Stimulated activated CD8-positive, alpha-beta memory T cell treated with anti-CD3 and anti-CD28 coated beads, Interleukin-15, amount 100 ng/mL, for 1 hour (primary cell): ENCODE measurements around the gene EHD1.
A peak's percentile ranks its signal among the peaks of the same experiment; 100 is the strongest.

Experiments
- DNase-seq: peaks from one replicate; pipeline ENCODE4 v3.0.0-alpha.2; 2020; ENCODE audit warnings: low read depth

Gene EHD1

DNA sequence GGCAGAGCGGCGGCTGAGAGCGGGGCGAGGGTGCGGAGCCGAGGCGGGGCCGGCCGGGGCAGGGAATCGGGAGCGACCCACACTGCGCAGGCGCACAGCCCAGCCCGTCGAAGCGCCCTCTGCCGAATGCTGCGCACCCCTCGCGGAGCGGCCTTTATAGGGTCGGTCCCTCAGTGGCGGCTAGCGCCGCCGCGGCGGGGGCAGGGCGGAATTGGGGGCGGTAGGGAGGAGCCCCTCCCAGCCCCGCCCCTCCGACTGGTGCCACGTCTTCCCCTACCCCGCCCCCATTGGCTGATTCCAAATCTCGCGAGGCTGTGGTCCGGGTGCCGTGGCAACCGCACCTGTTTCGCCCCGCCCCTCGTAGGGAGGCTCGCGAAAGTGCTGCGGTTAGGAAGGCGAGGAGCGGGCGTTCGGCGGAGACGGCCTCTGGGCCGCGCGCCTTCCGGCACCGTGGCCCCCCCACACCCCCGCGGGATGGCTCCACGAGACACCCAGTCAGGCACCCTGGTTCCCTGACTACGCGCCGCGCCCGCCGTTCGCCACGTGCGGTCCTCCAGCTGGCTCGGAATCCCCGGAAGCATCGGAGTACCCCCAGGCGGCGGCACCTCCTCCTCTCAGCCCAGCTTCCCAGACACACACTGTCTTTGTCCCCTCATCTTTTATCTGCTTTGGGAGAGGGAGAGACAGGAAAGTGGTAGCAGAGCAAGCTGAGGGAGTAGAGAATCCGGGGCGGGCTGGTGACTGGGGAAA lies at the start of gene EHD1:
Gene EHD1 (minus strand): TSS at position 128 of the 750 bp plus-strand sequence. CDS start 157 bp downstream, outside the sequence.
- DNase-seq, result peak; percentile 99

GRCh38 chr11:64926689-64927088 lies 48.3 kb upstream of the EHD1 start:
- no peak for DNase-seq

- DNase-seq, result no peak
Observed at GRCh38 chr11:64925536-64926436, 47.4 kb upstream of the EHD1 start.

DNA sequence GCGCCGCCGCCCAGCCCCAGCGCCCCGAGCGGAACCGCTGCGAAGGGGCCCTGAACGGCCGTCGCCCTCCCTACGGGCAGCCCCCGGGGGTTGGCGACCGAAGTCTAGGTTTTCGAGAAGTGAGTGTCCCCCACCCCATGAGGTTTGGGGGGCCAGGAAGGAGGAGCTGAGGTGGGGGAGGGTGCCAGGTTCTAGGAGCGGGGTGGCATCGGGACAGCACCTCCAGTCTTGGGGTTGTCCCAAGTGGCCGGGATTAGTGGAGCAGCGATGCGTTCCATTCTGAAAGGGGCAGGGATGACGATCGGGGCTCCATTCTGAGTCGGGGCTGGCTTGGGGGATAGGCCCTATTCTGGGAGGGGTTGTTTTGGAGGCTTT lies 46.5 kb upstream of the EHD1 start:
- no peak for DNase-seq

DNA sequence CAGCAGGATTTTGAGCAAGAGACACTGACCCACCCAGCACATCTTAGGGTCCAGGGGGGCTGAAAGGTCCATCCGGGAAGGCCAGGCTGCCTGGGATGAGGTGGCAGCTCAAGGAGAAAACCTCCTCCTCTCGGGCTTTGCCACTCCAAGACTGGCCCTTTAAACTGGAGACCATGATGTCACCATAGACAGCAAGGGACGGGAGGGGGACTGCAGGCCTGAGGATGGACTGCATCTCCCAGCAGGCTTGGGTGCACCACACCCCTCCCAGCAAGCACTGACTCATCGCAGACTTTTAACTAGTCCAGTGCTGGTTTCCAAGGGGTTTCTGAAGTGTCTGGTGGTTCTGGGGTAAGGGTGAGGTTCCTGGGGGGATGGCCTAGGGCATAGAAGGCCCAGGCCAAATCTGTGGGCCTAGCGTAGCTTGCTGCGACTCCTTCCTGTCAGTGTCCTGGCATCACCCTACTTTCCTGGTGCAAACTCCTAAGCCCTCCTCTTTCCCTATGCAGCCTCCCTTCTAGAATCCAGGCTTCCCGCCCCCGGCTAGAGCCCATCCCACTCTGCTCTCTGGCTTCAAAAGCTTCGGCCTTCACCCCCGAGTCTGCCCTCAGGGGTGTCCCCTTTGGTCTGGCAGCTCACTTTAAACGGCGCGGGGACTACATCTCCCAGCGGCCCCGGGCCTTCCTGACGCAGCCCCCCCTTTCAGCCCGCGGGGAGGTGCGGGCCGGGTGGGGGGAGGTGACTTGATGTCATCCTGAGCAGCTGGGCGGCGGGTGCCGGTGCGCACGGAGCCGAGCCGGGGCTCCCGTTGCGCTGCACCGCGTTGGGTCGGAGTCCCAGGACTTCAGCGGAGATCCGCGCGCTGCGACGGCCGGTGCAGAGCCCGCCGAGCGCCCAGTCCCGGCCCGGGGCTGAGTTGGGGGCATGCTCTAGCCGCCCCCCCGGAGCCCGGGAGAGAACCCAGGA lies 45.8 kb upstream of the EHD1 start, which contains the start of gene PPP2R5B:
Gene PPP2R5B (plus strand): TSS at position 746 of the 966 bp plus-strand sequence. CDS start 1,046 bp downstream, outside the sequence.
- peak; percentile 82 for DNase-seq

GRCh38 chr11:64923151-64923661 lies 44.8 kb upstream of the EHD1 start:
- no peak for DNase-seq

GRCh38 chr11:64921384-64921783 lies 43.0 kb upstream of the EHD1 start:
- no peak for DNase-seq

GRCh38 chr11:64920124-64920523 lies 41.7 kb upstream of the EHD1 start:
- no peak for DNase-seq

DNA sequence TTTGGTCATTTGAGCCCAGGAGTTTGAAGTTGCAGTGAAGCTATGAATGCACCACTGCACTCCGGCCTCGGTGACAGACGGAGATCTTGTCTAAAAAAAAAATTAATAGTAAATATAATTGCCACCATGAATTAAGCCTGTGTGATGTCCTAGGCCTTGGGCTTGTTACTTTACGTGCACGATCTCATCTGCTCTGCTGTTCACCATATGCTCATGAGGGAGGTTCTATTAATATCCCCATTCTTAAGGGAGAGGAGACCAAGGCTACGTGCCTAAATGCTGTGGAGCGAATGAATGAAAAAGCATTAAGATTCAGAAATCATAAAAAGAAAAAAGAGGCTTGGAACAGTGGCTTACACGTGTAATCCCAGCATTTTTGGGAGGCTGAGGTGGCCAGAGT lies 41.2 kb upstream of the EHD1 start:
- no peak for DNase-seq

- no peak for DNase-seq
Observed at GRCh38 chr11:64918017-64918416, 39.6 kb upstream of the EHD1 start.

DNA sequence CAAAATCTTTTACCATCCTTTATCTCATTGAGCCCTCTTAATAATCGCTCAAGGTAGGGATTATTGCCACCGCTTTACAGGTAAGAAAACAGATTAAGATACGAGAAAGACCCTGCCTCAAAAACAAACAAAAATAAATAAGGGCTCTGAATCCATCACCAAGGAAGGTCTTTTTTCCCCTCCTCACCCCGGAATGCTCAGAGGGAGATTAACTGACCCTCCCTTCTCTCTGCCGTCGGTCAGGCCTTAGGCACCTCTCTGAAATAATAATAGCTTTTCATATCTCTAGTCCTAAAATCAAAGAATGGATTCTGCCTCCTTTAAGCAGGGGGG lies 39.2 kb upstream of the EHD1 start:
- DNase-seq, result no peak

- DNase-seq, result peak; percentile 97
Observed at GRCh38 chr11:64916775-64917662, 38.6 kb upstream of the EHD1 start, which contains the start of gene ATG2A. Gene ATG2A (minus strand): TSS chr11:64917209. CDS start chr11:64917135, 74 bp downstream.

GRCh38 chr11:64916040-64916774 lies 37.8 kb upstream of the EHD1 start:
- DNase-seq, result no peak

GRCh38 chr11:64915376-64915887 lies 37.0 kb upstream of the EHD1 start:
- DNase-seq, result no peak

DNA sequence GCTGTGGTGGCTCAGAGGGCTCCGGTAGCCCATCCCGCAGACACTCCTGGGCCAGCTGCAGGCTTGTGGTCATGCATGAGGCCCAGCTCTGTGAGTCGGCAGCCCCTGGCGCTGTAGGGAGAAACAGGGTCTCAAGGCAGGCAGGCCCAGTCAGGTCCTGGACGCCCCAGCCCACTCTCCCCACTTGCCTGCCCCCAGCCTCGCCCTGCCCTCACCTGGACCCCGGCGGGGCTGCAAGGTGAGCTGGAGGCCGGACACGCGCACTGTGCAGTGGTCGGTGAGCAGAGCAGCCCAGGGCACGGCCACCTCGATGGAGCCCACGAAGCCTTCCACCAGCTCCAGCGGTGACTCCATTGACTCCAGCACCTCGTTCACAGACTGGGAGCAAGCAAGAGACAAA lies 35.7 kb upstream of the EHD1 start:
- DNase-seq, result no peak

DNA sequence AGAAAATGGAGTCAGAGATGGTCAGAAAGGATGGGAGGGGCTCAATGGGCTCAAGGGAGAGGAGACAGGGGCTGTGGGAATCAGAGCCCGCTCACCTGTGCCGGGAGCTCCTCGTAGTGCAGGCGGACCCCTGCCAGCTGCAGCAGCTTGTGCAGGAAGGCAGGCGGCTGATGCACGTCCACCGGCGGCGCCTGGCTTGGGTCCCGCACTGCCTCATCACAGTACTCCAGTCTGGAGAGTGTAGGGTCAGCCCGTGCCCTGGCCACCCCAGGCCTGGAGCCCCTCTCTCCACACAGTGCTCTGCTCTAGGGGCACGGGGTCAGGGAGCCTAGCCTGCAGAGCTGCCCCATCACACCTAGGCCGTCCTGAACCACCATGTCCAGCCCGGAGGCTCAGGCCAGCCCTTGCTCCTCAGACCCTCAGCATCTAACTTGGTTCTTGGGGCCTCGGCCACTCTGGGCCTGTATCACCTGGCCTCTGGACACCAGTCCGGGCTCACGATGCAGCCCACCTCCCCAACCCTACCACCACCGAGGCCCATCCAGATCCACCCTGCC lies 34.8 kb upstream of the EHD1 start:
- no peak for DNase-seq

GRCh38 chr11:64911689-64912088 lies 33.3 kb upstream of the EHD1 start:
- DNase-seq, result no peak

DNA sequence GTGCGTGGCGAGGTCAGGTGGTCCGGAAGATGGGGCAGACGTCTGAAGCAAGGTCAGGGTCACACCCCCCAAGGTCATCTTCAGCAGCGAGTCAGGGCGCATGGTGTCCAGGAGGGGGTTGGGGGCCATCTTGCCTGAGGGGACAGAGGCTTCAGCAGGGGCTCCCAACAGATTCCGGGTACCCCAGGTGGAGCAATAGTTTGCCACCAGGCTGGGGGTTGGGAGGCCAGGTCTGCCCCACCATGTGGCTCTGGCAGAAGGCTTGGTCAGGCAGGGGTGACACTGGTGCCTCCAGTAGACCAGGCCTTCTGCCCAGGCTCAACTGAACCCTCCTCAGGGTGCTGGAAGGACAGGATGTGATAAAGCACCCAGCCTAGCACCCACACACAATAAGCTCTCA lies 32.7 kb upstream of the EHD1 start:
- DNase-seq, result no peak

GRCh38 chr11:64910451-64911093 lies 32.2 kb upstream of the EHD1 start:
- no peak for DNase-seq
